Keratinocyte (primary cell): ENCODE measurements around the gene EPHB1. TPM values are rescaled to one million over a fixed set of nuclear protein-coding genes. Genes with fewer than 3 reads are reported as not detected.

Source experiments
- DNase-seq: peaks from one replicate; pipeline ENCODE4 v3.0.0-alpha.2; 2011; ENCODE audit warnings: low read depth, missing footprints, low spot score
- FAIRE-seq: peaks from 2 replicates; lab custom pipeline; 2011; peaks lifted over from hg19 to GRCh38; lab: Jason Lieb, UNC
- H2AFZ ChIP-seq: 2 replicates; pipeline ENCODE4 v1.6.0; 2012; ENCODE audit warnings: low read length, control low read depth, inconsistent platforms; ENCODE audit not compliant: control insufficient read depth
- H3K27ac ChIP-seq: 2 replicates; pipeline ENCODE4 v1.5.1; 2011; ENCODE audit warnings: low read length; ENCODE audit not compliant: control insufficient read depth, insufficient read depth
- H3K27me3 ChIP-seq: 3 replicates; pipeline ENCODE4 v1.6.0; 2011; ENCODE audit warnings: low read length; ENCODE audit not compliant: control insufficient read depth, insufficient read depth; ENCODE audit errors: extremely low read depth
- H3K36me3 ChIP-seq, 2 experiments: 2 replicates in 1 of 2; 3 replicates in 1 of 2; pipeline ENCODE4 v1.5.1; 2011; ENCODE audit warnings: low read length in 2 of 2, mild to moderate bottlenecking in 1 of 2; ENCODE audit not compliant: control insufficient read depth in 2 of 2, insufficient read depth in 2 of 2; ENCODE audit errors: extremely low read depth in 1 of 2
- H3K4me1 ChIP-seq: 3 replicates; pipeline ENCODE4 v1.5.1; 2011; ENCODE audit warnings: low read length; ENCODE audit not compliant: control insufficient read depth, insufficient read depth; ENCODE audit errors: extremely low read depth
- H3K4me2 ChIP-seq: 3 replicates; pipeline ENCODE4 v1.6.0; 2011; ENCODE audit warnings: low read depth, low read length; ENCODE audit not compliant: control insufficient read depth, insufficient read depth; ENCODE audit errors: extremely low read depth
- H3K4me3 ChIP-seq, 3 experiments: fragments of 200-600 bp in 1 of 3; sonication (generic) in 1 of 3; 2 replicates in 2 of 3; 3 replicates in 1 of 3; pipeline ENCODE4 v1.5.1; 2011 to 2016; ENCODE audit warnings: low read length in 3 of 3, mild to moderate bottlenecking in 3 of 3, control low read depth in 2 of 3, inconsistent platforms in 1 of 3, low read depth in 1 of 3, mixed read lengths in 1 of 3, mixed run types in 1 of 3, moderate library complexity in 1 of 3; ENCODE audit not compliant: control insufficient read depth in 2 of 3, insufficient read depth in 2 of 3; ENCODE audit errors: extremely low read depth in 1 of 3
- H3K79me2 ChIP-seq: 2 replicates; pipeline ENCODE4 v1.6.0; 2012; ENCODE audit warnings: low read length; ENCODE audit not compliant: control insufficient read depth, insufficient read depth
- H3K9ac ChIP-seq: 3 replicates; pipeline ENCODE4 v1.6.0; 2011; ENCODE audit warnings: low read length; ENCODE audit not compliant: control insufficient read depth, insufficient read depth; ENCODE audit errors: extremely low read depth
- H3K9me1 ChIP-seq: 3 replicates; pipeline ENCODE4 v1.6.0; 2011; ENCODE audit warnings: low read length; ENCODE audit not compliant: control insufficient read depth, insufficient read depth; ENCODE audit errors: extremely low read depth
- H3K9me3 ChIP-seq: 2 replicates; pipeline ENCODE4 v1.5.1; 2012; ENCODE audit warnings: low read depth, low read length; ENCODE audit not compliant: control insufficient read depth
- H4K20me1 ChIP-seq: 3 replicates; pipeline ENCODE4 v1.6.0; 2011; ENCODE audit warnings: low read length; ENCODE audit not compliant: control insufficient read depth, insufficient read depth; ENCODE audit errors: extremely low read depth
- CTCF ChIP-seq, 3 experiments: IDR thresholded peaks in 1 of 3; conservative IDR thresholded peaks in 1 of 3; optimal IDR thresholded peaks in 1 of 3; 2 replicates in 2 of 3; 3 replicates in 1 of 3; pipeline versions ENCODE3 to v1.5.1; 2011; ENCODE audit warnings: low read length in 3 of 3, mild to moderate bottlenecking in 3 of 3, moderate library complexity in 2 of 3, control low read depth in 1 of 3, inconsistent platforms in 1 of 3; ENCODE audit not compliant: insufficient read depth in 2 of 3; ENCODE audit errors: extremely low read depth in 1 of 3
- EZH2 ChIP-seq: IDR thresholded peaks from one replicate; pipeline ENCODE4 v1.6.1; 2012; ENCODE audit warnings: inconsistent platforms, mild to moderate bottlenecking, low read length, moderate library complexity
- dilution Hi-C: fragments of 300-500 bp; cut with MboI; formaldehyde crosslinking; loops from one replicate; pipeline ENCODE4 v1.7.0; 2020; ENCODE audit warnings: low sequenced_read_pairs; ENCODE audit not compliant: extremely low pct_ligation_motif_present
- polyA plus RNA-seq, 5 experiments: library from polyadenylated mRNA; depleted of rRNA in 3 of 5; stranded (reverse) in 3 of 5; stranded (forward) in 1 of 5; unstranded in 1 of 5; fragments of >200 nt; gene quantifications; 1 replicate in 1 of 5; 2 replicates in 3 of 5; 3 replicates in 1 of 5; pipeline versions ENCODE4 v1.2.1 to v1.2.3, GENCODE V29; 2011 to 2012; ENCODE audit warnings: missing spikeins in 2 of 5, low read depth in 1 of 5, low replicate concordance in 1 of 5

Gene EPHB1
- polyA plus RNA-seq, 1 donor (not counting 4 experiments of a cell fraction or from before 2014, with no cell fraction given) = 0.01 TPM

GRCh38 chr3:134749174-134749573 lies 45.9 kb upstream of the EPHB1 start:
- H3K9me3 ChIP-seq = no peaks in the 10 kb centered on the region

GRCh38 chr3:134749802-134750553 lies 45.1 kb upstream of the EPHB1 start:
- Histone ChIP-seq H2AFZ (no peak overlapping the region), H3K36me3 (no peaks in the 10 kb centered on the region), H3K9me3 (no peaks in the 10 kb centered on the region), H3K4me2 (no peak overlapping the region), H3K4me1 (no peaks in the 10 kb centered on the region), H3K27me3 (no peaks in the 10 kb centered on the region), H3K79me2 (no peaks in the 10 kb centered on the region), H3K9ac (no peak overlapping the region), H3K27ac (no peak overlapping the region), H4K20me1 (no peaks in the 10 kb centered on the region), H3K4me3 (no peak overlapping the region), H3K9me1 (no peaks in the 10 kb centered on the region)
- DNase-seq = no peak
- TF ChIP-seq EZH2 (no peak), CTCF (optimal IDR thresholded peaks at IDR 0.05 in 1 of 3, IDR thresholded peaks at IDR 0.05 in 1 of 3, conservative IDR thresholded peaks at IDR 0.05 in 1 of 3; ENCODE audit: extremely low read depth in 1 of 3, insufficient read depth in 2 of 3, low read length in 3 of 3) (no peak)
- FAIRE-seq = no peak
- dilution Hi-C loops = no loop called here

More at GRCh38 chr3:134749174-134749573, 45.9 kb upstream of the EPHB1 start:
- no peak overlapping the region for H3K4me3 ChIP-seq
- H4K20me1 ChIP-seq = no peaks in the 10 kb centered on the region
- FAIRE-seq (no peak), DNase-seq (no peak)
- no peak overlapping the region for H3K4me2 ChIP-seq
- H3K9me1 ChIP-seq = no peaks in the 10 kb centered on the region
- TF ChIP-seq EZH2 = no peak
- no peak for TF ChIP-seq CTCF (optimal IDR thresholded peaks at IDR 0.05 in 1 of 3, IDR thresholded peaks at IDR 0.05 in 1 of 3, conservative IDR thresholded peaks at IDR 0.05 in 1 of 3; ENCODE audit: extremely low read depth in 1 of 3, insufficient read depth in 2 of 3, low read length in 3 of 3)
- no peaks in the 10 kb centered on the region for H3K79me2 ChIP-seq
- H3K9ac ChIP-seq = no peak overlapping the region
- dilution Hi-C loops = no loop called here
- no peaks in the 10 kb centered on the region for H3K4me1 ChIP-seq
- no peak overlapping the region for H3K27ac ChIP-seq
- H2AFZ ChIP-seq = no peak overlapping the region
- no peaks in the 10 kb centered on the region for H3K36me3 ChIP-seq
- no peaks in the 10 kb centered on the region for H3K27me3 ChIP-seq
